K562 (cell line): ENCODE results near the gene YPEL3. TPM values are rescaled to one million over a fixed set of nuclear protein-coding genes. Genes with fewer than 3 reads are reported as not detected.

Experiments
- CHD7 ChIP-seq: fragments of 200-600 bp; sonication (generic); IDR thresholded peaks from one replicate; pipeline ENCODE4 v1.6.1; 2012; ENCODE audit warnings: mild to moderate bottlenecking, low read depth, low read length, inconsistent platforms
- MCM3 ChIP-seq: fragments of 450-650 bp; IDR thresholded peaks from 2 replicates; pipeline ENCODE4 v1.6.1; 2016
- ZBTB1 ChIP-seq: sonication (generic); formaldehyde crosslinking; IDR thresholded peaks from 2 replicates; pipeline ENCODE4 v1.8.1; 2023; ENCODE audit warnings: missing genetic modification reagents, low read depth, mild to moderate bottlenecking, borderline replicate concordance
- polyA plus RNA-seq, 8 experiments: library from polyadenylated mRNA; depleted of rRNA in 4 of 8; stranded (reverse) in 5 of 8; unstranded in 3 of 8; fragments of >200 nt; fragmentation: Nextera tagmentation in 2 of 8; fragmentation: Illumina TruSeq in 1 of 8; extraction: Ambion mirVana in 2 of 8; extraction: Trizol in 1 of 8; gene quantifications; 2 replicates each; pipeline versions ENCODE4 v1.2.1 to v1.2.3, GENCODE V29; 2011 to 2014; ENCODE audit warnings: inconsistent platforms in 1 of 8, missing spikeins in 1 of 8
- total RNA-seq, 7 experiments: library from RNA; depleted of rRNA in 6 of 7; stranded (reverse); fragments of >200 nt in 6 of 7; fragmentation: Illumina TruSeq in 2 of 7; extraction: Trizol in 2 of 7; gene quantifications; 2 replicates each; pipeline versions ENCODE4 v1.2.1 to v1.2.3, GENCODE V29; 2011 to 2021; ENCODE audit warnings: low replicate concordance in 1 of 7

YPEL3 gene
- total and polyA plus RNA-seq, 9 of the 15 experiments (the other 6 are each of a cell fraction or from before 2014, with no cell fraction given) = 0.41 to 15.0 (median 2.9) TPM

- TF ChIP-seq MCM3 (no peak), CHD7 (no peak), ZBTB1 (no peak)
Observed at GRCh38 chr16:30104090-30104489, 8.1 kb upstream of the YPEL3 start (continued).
